Mesendoderm (in vitro differentiated cells): ENCODE measurements around the gene HMOX2.

Experiments
- DNase-seq: peaks from one replicate; pipeline ENCODE4 v3.0.0; 2013
- H2AK5ac ChIP-seq: 2 replicates; pipeline ENCODE4 v1.6.1; 2013; ENCODE audit warnings: low read length, inconsistent platforms
- H2BK120ac ChIP-seq: 2 replicates; pipeline ENCODE4 v1.6.1; 2013; ENCODE audit warnings: low read depth, mild to moderate bottlenecking, low read length, moderate library complexity, mixed read lengths
- H2BK15ac ChIP-seq: replicated peaks from 2 replicates; pipeline ENCODE4 v1.6.1; 2013; ENCODE audit warnings: low read depth, mild to moderate bottlenecking, moderate library complexity
- H2BK5ac ChIP-seq: 2 replicates; pipeline ENCODE4 v1.6.1; 2013; ENCODE audit warnings: low read length, inconsistent platforms
- H3K18ac ChIP-seq: 2 replicates; pipeline ENCODE4 v1.6.1; 2013; ENCODE audit warnings: mild to moderate bottlenecking, low read length, mixed read lengths
- H3K23ac ChIP-seq: one replicate; pipeline ENCODE4 v1.6.1; 2013; ENCODE audit warnings: low read length
- H3K27ac ChIP-seq: 2 replicates; pipeline ENCODE4 v1.5.1; 2013; ENCODE audit warnings: low read depth, mild to moderate bottlenecking, inconsistent platforms, low read length, moderate library complexity
- H3K27me3 ChIP-seq: 2 replicates; pipeline ENCODE4 v1.6.1; 2013; ENCODE audit warnings: low read length, control low read depth, mild to moderate bottlenecking, inconsistent platforms; ENCODE audit not compliant: insufficient read depth, poor library complexity
- H3K36me3 ChIP-seq: 2 replicates; pipeline ENCODE4 v1.6.1; 2013; ENCODE audit warnings: low read length, inconsistent platforms; ENCODE audit not compliant: control insufficient read depth, insufficient read depth
- H3K4ac ChIP-seq: one replicate; pipeline ENCODE4 v1.6.1; 2013; ENCODE audit warnings: low read depth, mild to moderate bottlenecking, low read length, moderate library complexity
- H3K4me1 ChIP-seq: 2 replicates; pipeline ENCODE4 v1.6.1; 2013; ENCODE audit warnings: low read depth, low read length, inconsistent platforms; ENCODE audit not compliant: control insufficient read depth
- H3K4me2 ChIP-seq: 2 replicates; pipeline ENCODE4 v1.6.1; 2013; ENCODE audit warnings: low read length
- H3K4me3 ChIP-seq: 2 replicates; pipeline ENCODE4 v1.5.1; 2013; ENCODE audit warnings: mild to moderate bottlenecking, low read length
- H3K56ac ChIP-seq: one replicate; pipeline ENCODE4 v1.6.1; 2013; ENCODE audit warnings: low read length
- H3K79me1 ChIP-seq: 2 replicates; pipeline ENCODE4 v1.6.1; 2013; ENCODE audit warnings: low read length, inconsistent platforms
- H3K79me2 ChIP-seq: 2 replicates; pipeline ENCODE4 v1.6.1; 2013; ENCODE audit warnings: mild to moderate bottlenecking, low read length; ENCODE audit not compliant: control insufficient read depth, insufficient read depth
- H3K9ac ChIP-seq: 2 replicates; pipeline ENCODE4 v1.6.1; 2013; ENCODE audit warnings: low read length, inconsistent platforms
- H4K5ac ChIP-seq: one replicate; pipeline ENCODE4 v1.6.1; 2013; ENCODE audit warnings: low read length
- H4K8ac ChIP-seq: one replicate; pipeline ENCODE4 v1.6.1; 2013; ENCODE audit warnings: low read depth, mild to moderate bottlenecking, control low read depth, low read length, moderate library complexity
- WGBS: extraction: QIAGEN DNeasy Blood & Tissue Kit; methylation state at CpG from one replicate; pipeline ENCODE4 v1.1.7; 2013; ENCODE audit warnings: low lambda C conversion rate, missing lambda C conversion rate; ENCODE audit not compliant: insufficient coverage; ENCODE audit errors: extremely low coverage; 5-methylcytosine and 5-hydroxymethylcytosine counted together

The HMOX2 gene

DNA sequence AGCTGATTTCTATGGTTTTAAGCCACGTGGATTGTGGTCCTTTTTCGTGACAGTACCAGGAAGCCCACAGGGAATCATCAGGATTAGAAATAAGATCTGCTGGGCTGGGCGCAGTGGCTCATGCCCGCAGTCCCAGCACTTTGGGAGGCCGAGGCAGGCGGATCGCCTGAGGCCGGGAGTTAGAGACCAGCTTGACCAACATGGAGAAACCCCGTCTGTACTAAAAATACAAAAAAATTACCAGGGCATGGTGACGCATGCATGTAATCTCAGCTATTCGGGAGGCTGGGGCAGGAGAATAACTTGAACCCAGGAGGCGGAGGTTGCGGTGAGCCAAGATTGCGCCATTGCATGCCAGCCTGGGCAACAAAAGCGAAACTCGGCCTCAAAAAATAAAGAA is 8.3 kb upstream of the HMOX2 start:
- Histone ChIP-seq H3K4me1 (no peaks in the 10 kb centered on the region), H3K4ac (no peak overlapping the region), H3K79me1 (peaks cover 1% of the 10 kb centered on the region), H3K27ac (no peak overlapping the region), H3K27me3 (no peaks in the 10 kb centered on the region), H3K23ac (no peak overlapping the region), H2AK5ac (no peak overlapping the region), H3K9ac (no peak overlapping the region), H2BK15ac (no peak overlapping the region), H2BK5ac (no peak overlapping the region), H2BK120ac (no peak overlapping the region), H3K79me2 (no peaks in the 10 kb centered on the region), H3K18ac (no peak overlapping the region), H4K8ac (no peak overlapping the region), H3K4me3 (no peak overlapping the region), H4K5ac (no peak overlapping the region), H3K56ac (no peak overlapping the region), H3K4me2 (no peak overlapping the region), H3K36me3 (peaks cover 6% of the 10 kb centered on the region)
- no peak for DNase-seq
- no CpG with 5 or more reads among the region's 16 CpGs for WGBS

DNA sequence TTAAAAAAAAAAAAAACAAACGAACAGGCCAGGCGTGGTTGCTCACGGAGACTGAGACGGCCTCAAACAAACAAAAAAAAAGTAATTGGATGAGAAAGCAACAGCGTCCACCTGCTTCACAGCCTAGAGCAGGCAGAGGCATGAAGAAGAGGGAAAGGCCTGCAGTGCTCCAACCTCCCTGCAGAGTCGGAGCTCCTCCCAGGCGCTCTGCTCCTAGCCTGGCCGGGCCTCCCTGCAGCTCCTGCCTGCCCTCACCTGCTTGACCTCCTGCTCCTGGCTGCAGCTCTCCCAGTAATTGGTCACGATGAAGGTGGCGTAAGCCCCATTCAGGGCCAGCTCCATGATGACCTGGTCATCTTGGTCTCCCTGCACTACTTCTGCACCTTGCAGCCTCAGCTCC is 7.2 kb upstream of the HMOX2 start:
- no peak overlapping the region for H2BK120ac ChIP-seq
- H3K4me3 ChIP-seq, result no peak overlapping the region
- H3K27me3 ChIP-seq, result no peaks in the 10 kb centered on the region
- H3K56ac ChIP-seq, result no peak overlapping the region
- H2BK15ac ChIP-seq, result no peak overlapping the region
- H3K4me2 ChIP-seq, result no peak overlapping the region
- no peak overlapping the region for H3K23ac ChIP-seq
- no peak overlapping the region for H3K4ac ChIP-seq
- H4K5ac ChIP-seq, result no peak overlapping the region
- no peak overlapping the region for H3K9ac ChIP-seq
- no peak overlapping the region for H3K27ac ChIP-seq
- no peak for DNase-seq
- no peak overlapping the region for H2BK5ac ChIP-seq
- no peak overlapping the region for H4K8ac ChIP-seq
- no peak overlapping the region for H2AK5ac ChIP-seq
- H3K79me2 ChIP-seq, result peaks cover 3% of the 10 kb centered on the region
- no peak overlapping the region for H3K18ac ChIP-seq
- H3K79me1 ChIP-seq, result peaks cover 1% of the 10 kb centered on the region
- no peaks in the 10 kb centered on the region for H3K4me1 ChIP-seq
- no CpG with 5 or more reads among the region's 10 CpGs for WGBS
- H3K36me3 ChIP-seq, result peaks cover 5% of the 10 kb centered on the region

DNA sequence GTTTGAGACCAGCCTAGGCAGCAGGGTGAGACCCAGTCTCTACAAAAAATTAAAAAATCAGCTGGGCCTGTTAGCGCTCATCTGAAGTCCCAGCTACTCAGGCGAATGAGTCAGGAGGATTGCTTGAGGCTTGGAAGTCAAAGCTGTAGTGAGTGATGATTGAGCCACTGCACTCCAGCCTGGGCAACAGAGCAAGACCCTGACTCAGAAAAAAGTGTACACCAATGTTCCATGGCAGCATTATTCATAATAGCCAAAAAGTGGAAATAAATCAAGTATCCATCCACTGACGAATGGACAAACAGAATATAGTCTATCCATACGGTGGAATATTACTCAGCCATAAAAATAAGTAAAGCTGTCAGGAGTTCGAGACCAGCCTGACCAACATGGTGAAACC is 4.3 kb upstream of the HMOX2 start:
- Histone ChIP-seq H3K18ac (no peak overlapping the region), H2BK5ac (no peak overlapping the region), H3K4ac (no peak overlapping the region), H3K23ac (no peak overlapping the region), H4K5ac (no peak overlapping the region), H3K4me1 (peaks cover 2% of the 10 kb centered on the region), H3K79me1 (peaks cover 1% of the 10 kb centered on the region), H3K4me3 (no peak overlapping the region), H3K27me3 (no peaks in the 10 kb centered on the region), H2AK5ac (no peak overlapping the region), H3K4me2 (no peak overlapping the region), H2BK120ac (no peak overlapping the region), H3K27ac (no peak overlapping the region), H4K8ac (no peak overlapping the region), H3K36me3 (no peaks in the 10 kb centered on the region), H2BK15ac (no peak overlapping the region), H3K79me2 (peaks cover 3% of the 10 kb centered on the region), H3K56ac (no peak overlapping the region), H3K9ac (no peak overlapping the region)
- no peak for DNase-seq
- no CpG with 5 or more reads among the region's 5 CpGs for WGBS

DNA sequence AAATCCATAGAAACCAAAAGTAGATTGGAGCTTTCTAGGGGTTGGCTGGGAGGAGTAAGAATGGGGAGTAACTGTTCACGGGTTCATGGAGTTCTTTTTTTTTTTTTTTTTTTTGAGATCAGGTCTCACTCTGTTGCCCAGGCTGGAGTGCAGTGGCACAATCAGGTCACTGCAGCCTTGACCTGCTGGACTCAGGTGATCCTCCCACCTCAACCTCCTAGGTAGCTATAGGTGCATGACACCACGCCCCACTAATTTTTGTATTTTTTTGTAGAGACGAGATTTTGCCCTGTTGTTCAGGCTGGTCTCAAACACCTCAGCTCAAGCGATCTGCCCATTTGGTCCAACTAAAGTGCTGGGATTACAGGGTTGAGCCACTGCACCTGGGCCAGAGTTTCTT is 3.3 kb upstream of the HMOX2 start:
- Histone ChIP-seq H2BK120ac (no peak overlapping the region), H3K27me3 (no peaks in the 10 kb centered on the region), H3K79me1 (peaks cover 1% of the 10 kb centered on the region), H2AK5ac (no peak overlapping the region), H3K36me3 (no peaks in the 10 kb centered on the region), H3K4me1 (peaks cover 2% of the 10 kb centered on the region), H3K4me3 (no peak overlapping the region), H3K79me2 (peaks cover 3% of the 10 kb centered on the region), H2BK15ac (no peak overlapping the region), H3K18ac (no peak overlapping the region), H3K4me2 (no peak overlapping the region), H3K56ac (no peak overlapping the region), H4K8ac (no peak overlapping the region), H3K23ac (no peak overlapping the region), H3K27ac (no peak overlapping the region), H4K5ac (no peak overlapping the region), H3K9ac (no peak overlapping the region), H3K4ac (no peak overlapping the region), H2BK5ac (no peak overlapping the region)
- DNase-seq, result no peak
- WGBS, result no CpG with 5 or more reads among the region's 4 CpGs

DNA sequence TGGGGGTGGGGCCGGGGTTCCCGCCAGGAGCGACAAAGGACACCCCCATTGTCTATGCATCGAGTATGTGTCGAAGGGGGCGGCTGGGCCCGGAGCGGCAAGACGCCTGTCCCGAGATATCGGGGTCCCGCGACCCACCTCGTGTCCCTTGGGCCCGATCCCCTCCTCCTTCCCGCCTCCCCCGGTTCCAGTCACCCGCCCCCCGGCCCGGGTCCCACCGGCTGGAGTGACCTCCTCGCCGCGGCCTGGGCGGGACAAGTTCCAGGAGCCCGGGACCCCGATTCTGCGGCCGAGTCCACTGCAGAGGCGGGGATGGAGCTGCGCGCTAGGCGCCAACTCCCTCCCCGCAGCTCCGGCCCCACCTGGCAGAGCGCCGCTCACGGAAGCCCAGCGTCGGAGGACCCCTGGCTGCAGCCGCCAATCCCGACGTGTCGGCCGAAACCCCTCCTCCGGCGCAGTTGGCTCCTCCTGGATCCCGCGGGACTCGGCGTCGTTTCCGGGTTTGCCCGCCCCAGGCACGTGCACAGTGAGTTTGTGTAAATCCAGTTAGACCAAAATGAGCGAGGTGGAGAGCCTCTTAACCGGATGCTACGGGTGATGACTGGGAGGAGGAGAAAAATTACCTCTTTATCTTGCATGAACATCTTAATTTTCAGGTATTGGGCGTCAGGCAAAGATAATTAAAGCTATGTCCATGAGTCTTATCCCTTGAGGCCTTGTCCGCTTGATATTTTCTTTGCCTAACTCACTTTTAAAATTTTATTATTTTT is 1.8 kb upstream of the HMOX2 start, which contains the start of gene NMRAL1:
NMRAL1 (minus strand) TSS at position 434 of the 770 bp plus-strand sequence. CDS start 493 bp downstream, outside the sequence.
- WGBS, result no CpG with 5 or more reads among the region's 60 CpGs
- DNase-seq, result peak; percentile 98
- no peak within 1 kb of the TSS for H2BK120ac ChIP-seq

More for the DNA sequence above, 1.8 kb upstream of the HMOX2 start, which contains the start of gene NMRAL1:
- Histone ChIP-seq H3K27me3 (no peaks in the 10 kb centered on the region), H2BK15ac (no peak within 1 kb of the TSS), H3K4me2 (peak within 1 kb of the TSS; percentile 74), H3K79me2 (peaks cover 4% of the 10 kb centered on the region), H3K56ac (peak within 1 kb of the TSS; percentile 95), H3K9ac (peak within 1 kb of the TSS; percentile 92), H4K8ac (peak within 1 kb of the TSS; percentile 81), H3K4me3 (peak within 1 kb of the TSS; percentile 76), H2AK5ac (no peak within 1 kb of the TSS), H3K4ac (peak within 1 kb of the TSS; percentile 79), H3K36me3 (no peaks in the 10 kb centered on the region), H3K27ac (no peak within 1 kb of the TSS), H3K18ac (peak within 1 kb of the TSS; percentile 75), H3K23ac (peak within 1 kb of the TSS; percentile 45), H3K79me1 (peaks cover 3% of the 10 kb centered on the region), H2BK5ac (no peak within 1 kb of the TSS), H4K5ac (peak within 1 kb of the TSS; percentile 89), H3K4me1 (peaks cover 2% of the 10 kb centered on the region)
